ENCODE results near the gene GTF3C1.

GTF3C1 gene

GRCh38 chr16:27432558-27432957 lies 117.2 kb downstream of the GTF3C1 start:
- Histone ChIP-seq H3K27me3 (ENCODE audit: control insufficient read depth in 5 of 5, insufficient read depth in 4 of 5, low read length in 5 of 5) (peaks cover 0 to 19% (median 9%) of the 10 kb centered on the region in 5 donors), H3K27ac (ENCODE audit: low read depth, low read length) (no peak overlapping the region), H3K36me3 (ENCODE audit: control insufficient read depth in 5 of 5, insufficient read depth in 5 of 5, low read length in 5 of 5) (no peaks in the 10 kb centered on the region), H3K4me1 (ENCODE audit: control insufficient read depth in 5 of 5, insufficient read depth in 5 of 5, low read length in 5 of 5) (peaks cover 0 to 21% (median 3%) of the 10 kb centered on the region in 5 donors), H3K4me3 (ENCODE audit: low read depth in 1 of 5, low read length in 5 of 5) (no peak overlapping the region), H3K9ac (ENCODE audit: low read length in 5 of 5) (no peak overlapping the region), H3K9me3 (ENCODE audit: control insufficient read depth in 5 of 5, low read length in 5 of 5) (peaks cover 0 to 3% (median 0%) of the 10 kb centered on the region in 5 donors)

- Histone ChIP-seq H3K4me1 (ENCODE audit: control insufficient read depth in 5 of 5, insufficient read depth in 5 of 5, low read length in 5 of 5) (peaks cover 0 to 21% (median 3%) of the 10 kb centered on the region in 5 donors), H3K4me3 (ENCODE audit: low read depth in 1 of 5, low read length in 5 of 5) (no peak overlapping the region), H3K9me3 (ENCODE audit: control insufficient read depth in 5 of 5, low read length in 5 of 5) (peaks cover 0 to 3% (median 0%) of the 10 kb centered on the region in 5 donors), H3K36me3 (ENCODE audit: control insufficient read depth in 5 of 5, insufficient read depth in 5 of 5, low read length in 5 of 5) (no peaks in the 10 kb centered on the region), H3K27ac (ENCODE audit: low read depth, low read length) (no peak overlapping the region), H3K27me3 (ENCODE audit: control insufficient read depth in 5 of 5, insufficient read depth in 4 of 5, low read length in 5 of 5) (peaks cover 0 to 19% (median 9%) of the 10 kb centered on the region in 5 donors), H3K9ac (ENCODE audit: low read length in 5 of 5) (no peak overlapping the region)
These were observed 117.8 kb downstream of the GTF3C1 start for GRCh38 chr16:27431773-27432532.

- H3K36me3 ChIP-seq (ENCODE audit: control insufficient read depth in 5 of 5, insufficient read depth in 5 of 5, low read length in 5 of 5) = no peaks in the 10 kb centered on the region
- peaks cover 0 to 19% (median 9%) of the 10 kb centered on the region in 5 donors for H3K27me3 ChIP-seq (ENCODE audit: control insufficient read depth in 5 of 5, insufficient read depth in 4 of 5, low read length in 5 of 5)
- H3K4me3 ChIP-seq (ENCODE audit: low read depth in 1 of 5, low read length in 5 of 5) = no peak overlapping the region
- H3K27ac ChIP-seq (ENCODE audit: low read depth, low read length) = no peak overlapping the region
- no peak overlapping the region for H3K9ac ChIP-seq (ENCODE audit: low read length in 5 of 5)
- H3K4me1 ChIP-seq (ENCODE audit: control insufficient read depth in 5 of 5, insufficient read depth in 5 of 5, low read length in 5 of 5) = peaks cover 0 to 21% (median 3%) of the 10 kb centered on the region in 5 donors
- H3K9me3 ChIP-seq (ENCODE audit: control insufficient read depth in 5 of 5, low read length in 5 of 5) = peaks cover 0 to 5% (median 3%) of the 10 kb centered on the region in 5 donors
These were observed 118.7 kb downstream of the GTF3C1 start for GRCh38 chr16:27430923-27431484.

- Histone ChIP-seq H3K4me3 (ENCODE audit: low read depth in 1 of 5, low read length in 5 of 5) (no peak overlapping the region), H3K36me3 (ENCODE audit: control insufficient read depth in 5 of 5, insufficient read depth in 5 of 5, low read length in 5 of 5) (no peaks in the 10 kb centered on the region), H3K9me3 (ENCODE audit: control insufficient read depth in 5 of 5, low read length in 5 of 5) (peaks cover 0 to 5% (median 3%) of the 10 kb centered on the region in 5 donors), H3K27me3 (ENCODE audit: control insufficient read depth in 5 of 5, insufficient read depth in 4 of 5, low read length in 5 of 5) (peaks cover 0 to 19% (median 9%) of the 10 kb centered on the region in 5 donors), H3K4me1 (ENCODE audit: control insufficient read depth in 5 of 5, insufficient read depth in 5 of 5, low read length in 5 of 5) (peaks cover 0 to 21% (median 3%) of the 10 kb centered on the region in 5 donors), H3K9ac (ENCODE audit: low read length in 5 of 5) (no peak overlapping the region), H3K27ac (ENCODE audit: low read depth, low read length) (no peak overlapping the region)
These were observed 119.2 kb downstream of the GTF3C1 start for GRCh38 chr16:27430512-27430911.

- Histone ChIP-seq H3K27ac (ENCODE audit: low read depth, low read length) (no peak overlapping the region), H3K4me1 (ENCODE audit: control insufficient read depth in 5 of 5, insufficient read depth in 5 of 5, low read length in 5 of 5) (peaks cover 0 to 21% (median 3%) of the 10 kb centered on the region in 5 donors), H3K27me3 (ENCODE audit: control insufficient read depth in 5 of 5, insufficient read depth in 4 of 5, low read length in 5 of 5) (peaks cover 0 to 19% (median 9%) of the 10 kb centered on the region in 5 donors), H3K9me3 (ENCODE audit: control insufficient read depth in 5 of 5, low read length in 5 of 5) (peaks cover 0 to 5% (median 3%) of the 10 kb centered on the region in 5 donors), H3K9ac (ENCODE audit: low read length in 5 of 5) (no peak overlapping the region), H3K36me3 (ENCODE audit: control insufficient read depth in 5 of 5, insufficient read depth in 5 of 5, low read length in 5 of 5) (no peaks in the 10 kb centered on the region), H3K4me3 (ENCODE audit: low read depth in 1 of 5, low read length in 5 of 5) (no peak overlapping the region)
These were observed 119.7 kb downstream of the GTF3C1 start for GRCh38 chr16:27429981-27430441.

GRCh38 chr16:27429330-27429871 lies 120.3 kb downstream of the GTF3C1 start:
- Histone ChIP-seq H3K4me3 (ENCODE audit: low read depth in 1 of 5, low read length in 5 of 5) (no peak overlapping the region), H3K27me3 (ENCODE audit: control insufficient read depth in 5 of 5, insufficient read depth in 4 of 5, low read length in 5 of 5) (peaks cover 0 to 19% (median 9%) of the 10 kb centered on the region in 5 donors), H3K27ac (ENCODE audit: low read depth, low read length) (no peak overlapping the region), H3K9me3 (ENCODE audit: control insufficient read depth in 5 of 5, low read length in 5 of 5) (peaks cover 0 to 5% (median 3%) of the 10 kb centered on the region in 5 donors), H3K36me3 (ENCODE audit: control insufficient read depth in 5 of 5, insufficient read depth in 5 of 5, low read length in 5 of 5) (no peaks in the 10 kb centered on the region), H3K4me1 (ENCODE audit: control insufficient read depth in 5 of 5, insufficient read depth in 5 of 5, low read length in 5 of 5) (peaks cover 0 to 21% (median 3%) of the 10 kb centered on the region in 5 donors), H3K9ac (ENCODE audit: low read length in 5 of 5) (no peak overlapping the region)

GRCh38 chr16:27428026-27428785 lies 121.5 kb downstream of the GTF3C1 start:
- Histone ChIP-seq H3K27ac (ENCODE audit: low read depth, low read length) (no peak overlapping the region), H3K27me3 (ENCODE audit: control insufficient read depth in 5 of 5, insufficient read depth in 4 of 5, low read length in 5 of 5) (peaks cover 0 to 19% (median 9%) of the 10 kb centered on the region in 5 donors), H3K36me3 (ENCODE audit: control insufficient read depth in 5 of 5, insufficient read depth in 5 of 5, low read length in 5 of 5) (no peaks in the 10 kb centered on the region), H3K4me1 (ENCODE audit: control insufficient read depth in 5 of 5, insufficient read depth in 5 of 5, low read length in 5 of 5) (peaks cover 0 to 20% (median 3%) of the 10 kb centered on the region in 5 donors), H3K9me3 (ENCODE audit: control insufficient read depth in 5 of 5, low read length in 5 of 5) (peaks cover 0 to 5% (median 3%) of the 10 kb centered on the region in 5 donors), H3K4me3 (ENCODE audit: low read depth in 1 of 5, low read length in 5 of 5) (no peak overlapping the region), H3K9ac (ENCODE audit: low read length in 5 of 5) (no peak overlapping the region)

- H3K36me3 ChIP-seq (ENCODE audit: control insufficient read depth in 5 of 5, insufficient read depth in 5 of 5, low read length in 5 of 5) = no peaks in the 10 kb centered on the region
- peaks cover 0 to 12% (median 7%) of the 10 kb centered on the region in 5 donors for H3K9me3 ChIP-seq (ENCODE audit: control insufficient read depth in 5 of 5, low read length in 5 of 5)
- H3K27ac ChIP-seq (ENCODE audit: low read depth, low read length) = no peak overlapping the region
- H3K27me3 ChIP-seq (ENCODE audit: control insufficient read depth in 5 of 5, insufficient read depth in 4 of 5, low read length in 5 of 5) = peaks cover 0 to 19% (median 9%) of the 10 kb centered on the region in 5 donors
- H3K4me1 ChIP-seq (ENCODE audit: control insufficient read depth in 5 of 5, insufficient read depth in 5 of 5, low read length in 5 of 5) = peaks cover 0 to 14% (median 3%) of the 10 kb centered on the region in 5 donors
- H3K9ac ChIP-seq (ENCODE audit: low read length in 5 of 5) = no peak overlapping the region
- H3K4me3 ChIP-seq (ENCODE audit: low read depth in 1 of 5, low read length in 5 of 5) = no peak overlapping the region
These were observed 122.2 kb downstream of the GTF3C1 start for GRCh38 chr16:27427538-27427937.

GRCh38 chr16:27426423-27427408 lies 123.0 kb downstream of the GTF3C1 start:
- no peak overlapping the region for H3K9ac ChIP-seq (ENCODE audit: low read length in 5 of 5)
- peaks cover 0 to 14% (median 9%) of the 10 kb centered on the region in 5 donors for H3K27me3 ChIP-seq (ENCODE audit: control insufficient read depth in 5 of 5, insufficient read depth in 4 of 5, low read length in 5 of 5)
- no peak overlapping the region for H3K4me3 ChIP-seq (ENCODE audit: low read depth in 1 of 5, low read length in 5 of 5)
- no peaks in the 10 kb centered on the region for H3K36me3 ChIP-seq (ENCODE audit: control insufficient read depth in 5 of 5, insufficient read depth in 5 of 5, low read length in 5 of 5)
- peaks cover 0 to 8% (median 3%) of the 10 kb centered on the region in 5 donors for H3K4me1 ChIP-seq (ENCODE audit: control insufficient read depth in 5 of 5, insufficient read depth in 5 of 5, low read length in 5 of 5)
- no peak overlapping the region for H3K27ac ChIP-seq (ENCODE audit: low read depth, low read length)
- H3K9me3 ChIP-seq (ENCODE audit: control insufficient read depth in 5 of 5, low read length in 5 of 5) = peaks cover 0 to 19% (median 9%) of the 10 kb centered on the region in 5 donors

Data from subcutaneous abdominal adipose tissue (tissue), 5 donors.